Testis (tissue), 3 donors: ENCODE results near the gene NFIX. TPM values are rescaled to one million over a fixed set of nuclear protein-coding genes. Genes with fewer than 3 reads are reported as not detected.

Experiments
- DNase-seq: peaks from one replicate; pipeline ENCODE4 v3.0.0-alpha.2; 2019
- H3K27ac ChIP-seq, 2 donors: fragments of 200-600 bp; sonication (generic); one replicate each; pipeline ENCODE4 v1.5.1; 2019
- H3K27me3 ChIP-seq: fragments of 200-600 bp; sonication (generic); one replicate; pipeline ENCODE4 v1.5.1; 2019
- H3K36me3 ChIP-seq: fragments of 200-600 bp; sonication (generic); one replicate; pipeline ENCODE4 v1.5.1; 2017; ENCODE audit warnings: low read depth; ENCODE audit errors: missing control alignments
- H3K4me1 ChIP-seq: fragments of 200-600 bp; sonication (generic); one replicate; pipeline ENCODE4 v1.5.1; 2019
- H3K4me3 ChIP-seq, 2 donors: fragments of 200-600 bp; sonication (generic); one replicate each; pipeline ENCODE4 v1.5.1; 2017 to 2019
- H3K9me3 ChIP-seq: fragments of 200-600 bp; sonication (generic); one replicate; pipeline ENCODE4 v1.5.1; 2017
- CTCF ChIP-seq, 3 experiments: fragments of 450-650 bp in 2 of 3; fragments of 200-600 bp in 1 of 3; sonication (generic) in 1 of 3; IDR thresholded peaks; one replicate each; pipeline ENCODE4 v1.5.1; 2016 to 2019; ENCODE audit warnings: antibody characterized with exemption in 3 of 3, mild to moderate bottlenecking in 2 of 3, moderate library complexity in 1 of 3
- POLR2A ChIP-seq: fragments of 450-650 bp; IDR thresholded peaks from one replicate; pipeline ENCODE4 v1.6.1; 2017; ENCODE audit warnings: antibody characterized with exemption, mild to moderate bottlenecking, moderate library complexity
- WGBS, 2 donors: methylation state at CpG; one replicate each; pipeline ENCODE4 v1.1.5; 2018; 5-methylcytosine and 5-hydroxymethylcytosine counted together
- intact Hi-C: fragments of 100-400 bp; cut with DNase I; formaldehyde crosslinking; loops from one replicate; pipeline ENCODE4 v1.15.1; 2023; ENCODE audit warnings: low total_unique reads
- polyA plus RNA-seq: library from polyadenylated mRNA; stranded (reverse); fragments of 350-450 nt; fragmentation: Illumina TruSeq; extraction: RNeasy Lipid Tissue Mini Kit (QIAGEN cat#74804); gene quantifications from one replicate; pipeline ENCODE4 v1.2.3, GENCODE V29; 2014; ENCODE audit warnings: low read depth, low replicate concordance; ENCODE audit not compliant: insufficient read depth
- total RNA-seq, 2 donors: library from RNA; depleted of rRNA; stranded (reverse); fragments of >200 nt; gene quantifications; one replicate each; pipeline ENCODE4 v1.2.3, GENCODE V29; 2016

The NFIX gene
- total and polyA plus RNA-seq, 3 donors from 2014 or later, result 47.4 to 62.4 (median 51.7) TPM

- DNase-seq, result no peak
- TF ChIP-seq POLR2A, result no peak
- no peak for TF ChIP-seq CTCF (IDR thresholded peaks at IDR 0.05)
- WGBS, 2 donors, result 66 to 74% methylated on average over 8 to 9 of the region's 9 CpGs
- intact Hi-C loops, result no loop called here
- H3K4me3 ChIP-seq, result no peak overlapping the region
- no peaks in the 10 kb centered on the region for H3K36me3 ChIP-seq
- no peaks in the 10 kb centered on the region for H3K27me3 ChIP-seq
- peaks cover 43% of the 10 kb centered on the region for H3K4me1 ChIP-seq
- H3K9me3 ChIP-seq, result no peaks in the 10 kb centered on the region
- H3K27ac ChIP-seq, result no peak overlapping the region
Measured at GRCh38 chr19:13071444-13072187, 76.3 kb downstream of the NFIX start.

GRCh38 chr19:13072188-13072908, 77.1 kb downstream of the NFIX start:
- no peak overlapping the region for H3K27ac ChIP-seq
- TF ChIP-seq POLR2A, result no peak
- TF ChIP-seq CTCF (IDR thresholded peaks at IDR 0.05), result no peak
- no peaks in the 10 kb centered on the region for H3K27me3 ChIP-seq
- no peak overlapping the region for H3K4me3 ChIP-seq
- intact Hi-C loops, result no loop called here
- 68 to 75% methylated on average over 8 to 9 of the region's 9 CpGs for WGBS, 2 donors
- no peak for DNase-seq
- no peaks in the 10 kb centered on the region for H3K9me3 ChIP-seq
- H3K36me3 ChIP-seq, result no peaks in the 10 kb centered on the region
- H3K4me1 ChIP-seq, result peaks cover 43% of the 10 kb centered on the region

- TF ChIP-seq CTCF (IDR thresholded peaks at IDR 0.05) (no peak), POLR2A (no peak)
- Histone ChIP-seq H3K36me3 (no peaks in the 10 kb centered on the region), H3K4me1 (peaks cover 49% of the 10 kb centered on the region), H3K4me3 (no peak overlapping the region), H3K27me3 (no peaks in the 10 kb centered on the region), H3K9me3 (no peaks in the 10 kb centered on the region), H3K27ac (no peak overlapping the region)
- intact Hi-C loops, result no loop called here
- WGBS, 2 donors, result 85 to 86% methylated on average over 5 of the region's 5 CpGs
- DNase-seq, result no peak
Measured at GRCh38 chr19:13073263-13073662, 78.0 kb downstream of the NFIX start.

GRCh38 chr19:13074378-13074777, 79.1 kb downstream of the NFIX start:
- Histone ChIP-seq H3K4me1 (peaks cover 49% of the 10 kb centered on the region), H3K27ac (no peak overlapping the region)
- no peak for DNase-seq

More at GRCh38 chr19:13074378-13074777, 79.1 kb downstream of the NFIX start:
- H3K9me3 ChIP-seq, result no peaks in the 10 kb centered on the region
- no peaks in the 10 kb centered on the region for H3K27me3 ChIP-seq
- 66 to 78% methylated on average over 4 of the region's 4 CpGs for WGBS, 2 donors
- no peak overlapping the region for H3K4me3 ChIP-seq
- H3K36me3 ChIP-seq, result no peaks in the 10 kb centered on the region
- intact Hi-C loops, result no loop called here
- TF ChIP-seq POLR2A, result no peak
- no peak for TF ChIP-seq CTCF (IDR thresholded peaks at IDR 0.05)
